Measurements from ENCODE around the gene OR8B8.
A peak's percentile ranks its signal among the peaks of the same experiment; 100 is the strongest.
"Not testable (repeated sequence)": the region's sequence is repeated elsewhere in the genome, so short reads cannot be mapped to it uniquely, and the experiment has no call there.

Gene OR8B8, protein sequence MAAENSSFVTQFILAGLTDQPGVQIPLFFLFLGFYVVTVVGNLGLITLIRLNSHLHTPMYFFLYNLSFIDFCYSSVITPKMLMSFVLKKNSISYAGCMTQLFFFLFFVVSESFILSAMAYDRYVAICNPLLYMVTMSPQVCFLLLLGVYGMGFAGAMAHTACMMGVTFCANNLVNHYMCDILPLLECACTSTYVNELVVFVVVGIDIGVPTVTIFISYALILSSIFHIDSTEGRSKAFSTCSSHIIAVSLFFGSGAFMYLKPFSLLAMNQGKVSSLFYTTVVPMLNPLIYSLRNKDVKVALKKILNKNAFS

DNA sequence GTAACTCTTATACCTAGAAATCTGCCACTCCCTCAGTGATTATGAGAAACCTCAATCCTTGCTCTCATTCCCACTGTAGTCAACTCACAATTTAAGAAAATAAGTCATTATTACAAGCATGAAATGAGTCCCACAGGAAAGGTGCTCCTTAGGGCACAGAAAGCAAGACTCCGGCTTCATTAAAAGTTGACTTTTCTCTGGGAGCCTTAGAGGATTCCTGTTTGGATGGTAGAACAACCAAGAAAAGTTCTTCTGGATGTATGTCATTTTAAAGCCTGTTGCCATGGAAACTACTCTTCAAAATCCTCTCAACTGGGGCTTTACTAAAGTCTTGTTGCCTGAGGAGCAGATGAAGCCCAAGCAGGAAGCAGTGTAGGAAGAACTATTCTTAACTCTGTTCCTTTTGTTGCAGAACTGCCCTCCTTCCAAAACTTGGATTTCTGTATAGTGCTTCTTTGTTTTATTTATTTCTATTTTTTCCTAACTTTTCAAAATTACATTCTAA is at the start of gene OR8B8:
Gene OR8B8 (minus strand): TSS at position 51 of the 505 bp plus-strand sequence. CDS start 4,611 bp downstream, outside the sequence.
- no peak for DNase-seq (ENCODE audit: low spot score)

GRCh38 chr11:124493016-124493655 is 47.6 kb upstream of the OR8B8 start:
- DNase-seq (ENCODE audit: low spot score): no peak

DNA sequence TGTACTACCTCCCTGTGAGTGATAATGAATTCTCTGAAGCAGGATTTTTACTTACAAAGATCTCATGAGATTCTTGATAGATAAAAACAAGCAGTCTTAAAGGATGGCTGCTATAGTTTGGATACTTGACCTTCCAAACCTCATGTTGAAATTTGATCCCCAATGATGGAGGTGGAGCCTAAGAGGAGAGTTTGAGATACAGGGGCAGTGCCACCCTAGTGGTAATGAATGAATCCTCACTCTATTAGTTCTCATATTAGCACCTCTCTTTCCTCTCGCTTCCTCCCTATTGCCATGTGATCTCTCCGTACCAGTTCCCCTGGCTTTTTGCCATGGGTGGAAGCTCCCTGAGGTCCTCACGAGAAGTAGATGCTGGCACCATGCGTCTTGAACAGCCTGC is 37.9 kb upstream of the OR8B8 start:
- peak; percentile 11 for DNase-seq (ENCODE audit: low spot score)

GRCh38 chr11:124482362-124483147 is 37.1 kb upstream of the OR8B8 start:
- DNase-seq (ENCODE audit: low spot score): peak; percentile 11

DNA sequence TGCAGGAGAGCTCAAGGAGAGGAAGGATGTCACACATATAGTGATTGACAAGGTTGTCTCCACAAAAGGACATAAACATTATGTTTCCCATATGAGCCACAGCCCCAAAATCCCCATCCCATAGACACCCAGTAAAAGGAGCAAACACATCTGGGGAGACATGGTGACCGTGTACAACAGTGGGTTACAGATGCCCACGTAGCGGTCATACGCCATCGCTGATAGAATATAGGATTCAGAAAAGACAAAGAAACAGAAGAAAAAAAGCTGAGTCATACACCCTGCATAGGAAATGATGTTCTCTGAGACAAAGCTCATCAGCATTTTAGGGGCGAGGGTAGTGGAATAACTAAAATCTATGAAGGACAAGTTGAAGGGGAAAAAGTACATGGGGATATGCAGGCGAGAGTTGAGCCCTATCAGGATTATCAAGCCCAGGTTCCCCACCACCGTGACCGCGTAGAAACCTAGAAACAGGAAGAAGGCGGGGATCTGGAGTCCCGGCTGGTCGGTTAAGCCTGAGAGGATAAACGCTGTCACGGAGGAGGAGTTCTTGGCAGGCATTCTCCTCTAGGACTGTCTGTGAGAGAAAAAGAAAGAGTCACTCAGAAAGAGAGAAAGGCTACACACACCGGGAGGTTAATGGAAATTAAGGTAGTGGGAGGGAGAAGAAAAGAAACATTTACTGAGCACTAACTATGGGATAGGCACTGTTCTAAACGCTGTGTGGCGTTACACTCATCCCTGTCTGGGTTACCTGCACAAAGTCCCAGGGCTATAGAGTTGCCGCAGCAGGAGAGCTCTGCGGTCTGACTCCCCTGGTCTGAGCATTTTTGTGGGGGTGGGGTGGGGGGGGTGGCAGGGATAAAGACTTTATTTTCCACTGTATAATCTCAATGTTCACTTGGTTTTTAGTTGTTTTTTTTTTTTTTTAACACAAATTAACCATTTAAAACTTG is 36.1 kb upstream of the OR8B8 start:
- peak; percentile 45 for DNase-seq (ENCODE audit: low spot score)

- DNase-seq (ENCODE audit: low spot score): no peak
Observed at GRCh38 chr11:124479561-124479960, 34.1 kb upstream of the OR8B8 start.

GRCh38 chr11:124475265-124475664 is 29.8 kb upstream of the OR8B8 start:
- DNase-seq (ENCODE audit: low spot score): no peak

- DNase-seq (ENCODE audit: low spot score): no peak
Observed at GRCh38 chr11:124474779-124475178, 29.3 kb upstream of the OR8B8 start.

DNA sequence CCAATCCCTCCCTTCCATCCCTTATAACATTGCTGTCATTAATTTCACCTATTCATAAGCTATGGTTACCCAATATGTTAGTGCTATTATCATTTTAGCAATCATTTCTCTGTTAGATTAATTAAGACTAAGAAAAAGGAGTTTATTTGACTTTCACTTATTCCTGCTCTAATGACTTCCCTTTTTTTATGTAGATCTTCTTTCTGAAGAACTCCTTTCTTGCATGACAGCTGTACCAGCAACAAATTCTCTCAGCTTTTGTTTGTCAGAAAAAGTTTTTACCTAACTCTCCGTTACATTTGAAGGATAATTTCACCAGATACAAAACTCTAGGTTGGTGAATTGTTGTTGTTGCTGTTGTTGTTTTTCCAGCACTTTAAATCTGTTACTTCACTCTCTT is 28.6 kb upstream of the OR8B8 start:
- no peak for DNase-seq (ENCODE audit: low spot score)

GRCh38 chr11:124473476-124473875 is 28.0 kb upstream of the OR8B8 start:
- no peak for DNase-seq (ENCODE audit: low spot score)

- DNase-seq (ENCODE audit: low spot score): no peak
Observed at GRCh38 chr11:124470561-124471227, 25.2 kb upstream of the OR8B8 start.

DNA sequence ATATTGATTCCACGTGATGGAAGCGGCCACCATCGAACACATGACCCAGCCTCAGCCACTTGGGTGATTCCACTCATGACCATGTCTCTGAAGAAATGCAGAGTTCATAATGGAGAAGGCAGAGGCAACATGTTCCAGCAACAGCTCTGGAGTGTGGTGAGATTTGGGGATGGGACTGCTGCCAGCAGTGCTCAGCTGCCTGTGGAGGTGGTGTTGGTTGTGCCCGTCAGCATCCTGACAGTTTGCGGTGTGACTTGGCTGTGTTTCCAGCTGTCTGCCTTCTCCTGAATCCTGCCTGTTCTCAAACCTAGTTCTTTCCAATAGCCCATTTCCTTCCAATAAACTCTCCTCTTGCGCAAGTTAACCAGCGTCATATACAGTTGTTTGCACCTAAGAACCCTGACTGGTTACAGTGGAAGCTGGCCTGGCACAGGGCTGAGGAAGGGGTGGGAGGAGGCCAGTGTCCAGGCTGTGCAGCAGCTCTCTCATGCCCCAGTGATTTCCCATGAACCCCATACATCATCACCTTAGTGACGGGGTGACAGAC is 22.0 kb upstream of the OR8B8 start:
- no peak for DNase-seq (ENCODE audit: low spot score)

- no peak for DNase-seq (ENCODE audit: low spot score)
Observed at GRCh38 chr11:124465368-124465767, 19.9 kb upstream of the OR8B8 start.

GRCh38 chr11:124463990-124464389 is 18.5 kb upstream of the OR8B8 start:
- DNase-seq (ENCODE audit: low spot score): no peak

DNA sequence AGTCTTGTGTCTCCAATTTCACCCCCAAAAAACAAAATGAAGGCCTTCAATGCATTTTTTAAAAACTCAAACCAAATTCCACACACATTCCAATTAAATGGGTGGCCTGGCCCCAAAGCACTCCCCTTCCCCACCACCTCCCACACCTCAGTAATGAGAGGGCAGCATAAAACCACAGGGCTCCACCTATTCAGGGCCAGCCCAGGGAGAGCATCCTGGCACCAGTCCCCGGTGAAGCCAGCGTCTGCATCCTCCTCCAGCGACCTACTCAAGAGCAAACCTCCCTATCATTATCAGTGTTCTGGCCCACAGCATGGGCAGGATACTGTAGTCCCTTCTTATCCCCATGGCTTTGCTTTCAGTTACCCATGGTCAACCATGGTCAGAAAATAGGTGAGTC is 17.8 kb upstream of the OR8B8 start:
- no peak for DNase-seq (ENCODE audit: low spot score)

DNA sequence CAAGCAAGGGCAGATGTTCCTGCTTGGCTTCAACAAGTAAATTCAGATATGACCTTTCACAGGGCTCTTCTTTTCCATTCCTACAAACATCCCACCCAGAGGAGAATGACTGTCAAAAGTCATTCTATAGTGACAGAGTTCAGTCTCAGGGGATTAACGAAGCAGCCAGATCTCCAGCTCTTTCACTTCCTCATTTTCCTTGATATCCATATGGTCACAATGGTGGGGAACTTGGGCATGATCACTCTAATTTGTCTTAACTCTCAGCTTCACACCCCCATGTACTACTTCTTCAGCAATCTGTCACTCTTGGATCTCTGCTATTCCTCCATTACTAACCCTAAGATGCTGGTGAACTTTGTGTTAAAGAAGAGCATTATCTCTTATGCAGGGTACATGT is 15.0 kb upstream of the OR8B8 start:
- no peak for DNase-seq (ENCODE audit: low spot score)

GRCh38 chr11:124459379-124459778 is 13.9 kb upstream of the OR8B8 start:
- not testable (repeated sequence) for DNase-seq (ENCODE audit: low spot score)

- no peak for DNase-seq (ENCODE audit: low spot score)
Observed at GRCh38 chr11:124454552-124454951, 9.1 kb upstream of the OR8B8 start.

DNA sequence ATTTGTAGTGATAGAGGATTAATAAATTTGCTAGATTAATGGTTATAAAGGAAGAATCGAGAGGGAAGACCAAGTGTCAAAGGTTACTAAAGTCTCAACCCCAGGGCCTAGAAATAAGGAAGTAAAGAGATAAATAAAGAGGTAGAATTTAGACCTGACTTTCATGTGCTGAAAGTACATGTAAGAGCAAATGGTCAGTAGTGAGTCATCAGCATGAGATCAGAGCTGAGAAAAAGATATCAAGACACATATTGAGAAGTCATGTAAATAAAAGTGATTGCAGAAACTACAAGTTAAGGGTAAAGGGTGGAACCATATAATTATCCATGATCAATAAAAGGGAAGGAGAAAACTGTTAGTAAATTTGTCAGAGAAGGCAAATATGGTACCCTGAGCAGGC is 1.4 kb upstream of the OR8B8 start:
- DNase-seq (ENCODE audit: low spot score): peak; percentile 9

DNA sequence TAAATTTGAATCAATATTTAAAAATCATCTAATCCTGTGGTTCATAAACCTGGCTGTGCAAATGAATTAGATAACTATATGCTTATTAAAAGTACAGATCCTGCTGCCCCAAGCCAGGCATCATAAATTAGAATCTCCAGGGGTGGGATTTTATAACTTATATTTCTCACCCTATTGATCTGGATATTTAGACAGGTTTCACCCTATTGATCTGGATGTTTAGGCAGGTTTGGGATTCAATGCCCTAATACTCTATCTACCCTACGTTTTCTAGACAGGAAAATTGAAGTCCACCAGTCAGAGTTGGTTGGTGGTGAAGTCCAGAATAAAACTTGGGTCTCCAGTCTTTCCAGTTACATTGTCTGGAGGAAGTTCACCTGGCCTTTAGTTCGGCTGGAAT is 2.6 kb downstream of the OR8B8 start:
- DNase-seq (ENCODE audit: low spot score): no peak

- DNase-seq (ENCODE audit: low spot score): no peak
Observed at GRCh38 chr11:124442442-124442841, 3.1 kb downstream of the OR8B8 start.

Measured in RKO (cell line).